UCSD-AML1 (cell line): ENCODE data around the gene APOC3.

Experiments used
- DNase-seq: peaks from one replicate; lab custom pipeline; 2025; ENCODE audit not compliant: unreplicated experiment; lab: John Stamatoyannopoulos, UW

The APOC3 gene

GRCh38 chr11:116804001-116804400 lies 25.7 kb upstream of the APOC3 start:
- no peak for DNase-seq

DNA sequence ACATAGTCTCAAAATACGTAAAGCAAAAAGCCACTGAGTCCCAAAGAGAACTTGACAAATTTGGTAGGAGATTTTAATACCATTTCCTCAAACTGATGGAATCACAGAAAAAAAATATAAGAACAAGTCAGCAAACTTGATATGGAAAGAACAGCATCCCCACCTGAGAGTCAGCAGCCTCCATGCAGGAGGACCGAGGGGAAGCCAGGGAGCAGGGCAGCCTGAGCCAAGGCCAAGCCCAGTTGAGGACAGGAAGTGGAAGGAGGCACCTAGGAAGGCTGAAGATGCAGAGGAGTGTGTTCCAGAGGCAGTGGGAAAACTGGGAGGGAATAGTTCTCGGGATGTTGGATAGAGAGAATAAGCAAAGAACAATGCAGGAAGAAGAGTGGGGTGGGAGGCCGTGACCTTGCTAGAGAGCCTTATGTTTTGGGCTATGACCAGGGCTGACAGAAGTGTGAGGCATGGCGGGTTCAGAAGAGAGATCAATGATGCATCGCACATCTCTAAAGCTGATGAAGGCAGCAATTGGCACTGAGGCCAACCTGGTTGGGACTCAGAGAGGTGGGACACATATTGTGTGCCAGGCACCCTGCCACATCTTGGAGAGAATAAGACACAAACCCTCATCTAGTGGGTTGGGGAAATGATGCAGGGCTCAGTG lies 22.0 kb upstream of the APOC3 start:
- no peak for DNase-seq

DNA sequence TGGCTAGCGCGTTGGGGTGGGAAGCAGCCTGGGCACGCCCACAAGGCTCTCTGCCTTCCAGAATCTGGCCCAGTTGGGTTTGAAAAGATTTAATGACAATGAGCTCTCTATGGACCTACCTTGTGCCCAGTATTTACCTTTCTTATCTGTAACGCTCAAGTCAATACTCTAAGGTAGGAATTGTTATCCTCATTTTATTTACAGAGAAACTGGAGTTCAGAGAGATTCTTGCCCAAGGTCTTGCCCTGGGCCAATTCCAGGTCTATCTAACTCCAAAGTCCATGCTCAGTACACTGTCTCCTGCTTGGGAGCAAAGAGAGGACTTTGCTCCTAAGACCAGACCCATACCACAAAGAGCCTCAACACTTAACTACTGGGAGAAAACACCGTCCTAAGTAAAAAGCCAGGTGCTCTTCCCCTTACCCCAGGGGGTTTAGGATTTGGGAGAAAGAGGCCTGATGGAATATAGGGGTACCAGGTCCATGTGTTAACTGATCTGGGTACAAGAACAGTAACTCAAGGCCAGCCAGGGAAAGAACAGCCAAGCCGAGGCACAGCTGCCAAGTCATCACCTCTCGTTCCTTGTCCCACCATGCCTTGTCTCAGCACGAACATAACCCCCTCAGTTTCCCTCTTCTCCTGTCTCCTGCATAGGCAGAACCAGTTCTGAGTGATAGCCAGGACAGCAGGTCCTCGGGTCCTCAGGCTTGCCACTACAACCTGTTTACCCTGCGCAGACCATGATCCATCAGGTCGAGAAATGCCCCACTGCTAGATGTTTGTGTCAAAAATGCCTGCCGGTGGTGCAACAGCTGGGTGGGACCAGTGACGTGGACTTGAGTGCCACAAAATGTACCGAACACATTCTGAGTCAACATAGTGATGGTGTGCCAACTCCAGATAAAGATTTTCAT lies 21.2 kb upstream of the APOC3 start:
- DNase-seq, result no peak

GRCh38 chr11:116811194-116811593 lies 18.5 kb upstream of the APOC3 start:
- no peak for DNase-seq

DNA sequence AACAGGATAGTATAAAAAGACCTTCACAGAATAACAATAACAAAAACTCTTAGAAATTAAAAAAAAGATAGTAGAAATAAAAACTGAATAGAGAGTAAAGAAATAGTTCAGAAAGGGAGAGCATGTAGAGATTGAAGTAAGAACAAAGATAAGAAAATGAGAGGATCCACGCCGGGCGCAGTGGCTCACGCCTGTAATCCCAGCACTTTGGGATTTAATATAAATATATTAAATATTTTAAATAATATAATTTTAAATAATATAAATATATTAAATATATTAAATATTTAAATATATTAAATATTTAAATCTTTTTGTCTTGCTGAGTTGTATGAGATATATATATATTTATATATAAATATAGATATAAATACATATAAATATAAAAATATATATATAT lies 17.6 kb upstream of the APOC3 start:
- DNase-seq, result no peak

- DNase-seq, result no peak
These were observed 16.5 kb upstream of the APOC3 start for GRCh38 chr11:116813170-116813569.

DNA sequence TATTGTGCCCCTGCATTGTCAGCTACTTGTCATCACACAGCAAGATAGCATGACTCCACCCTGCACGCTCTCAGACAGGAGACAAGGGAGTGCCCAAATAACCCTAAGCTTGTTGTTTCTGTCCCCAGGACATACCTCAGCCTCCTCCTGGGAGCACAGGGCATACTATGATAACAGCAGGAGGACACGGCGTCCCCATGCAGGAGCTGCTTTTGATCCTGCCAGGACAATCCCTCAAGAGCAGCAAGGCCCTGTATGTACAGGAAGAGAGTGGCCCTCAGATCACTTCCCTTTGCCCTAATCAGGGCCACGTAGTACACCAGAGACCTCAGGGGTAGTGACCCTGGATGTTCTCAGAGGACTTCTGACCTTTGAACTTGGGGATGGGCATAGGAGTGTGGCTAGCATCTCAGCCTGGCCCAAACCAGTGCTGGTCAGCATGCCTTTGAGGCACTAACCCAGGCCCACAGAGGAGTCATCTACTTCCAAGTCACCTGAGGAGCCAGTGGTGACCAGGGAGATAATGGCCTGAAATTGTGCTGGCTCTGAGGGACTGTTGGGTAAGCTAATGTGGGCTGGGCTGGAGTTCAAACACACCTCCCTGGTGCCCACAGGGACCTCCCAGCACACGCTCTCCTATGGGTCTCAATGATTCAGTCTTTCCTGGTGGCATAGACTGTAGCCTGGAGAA lies 15.8 kb upstream of the APOC3 start:
- DNase-seq, result no peak

DNA sequence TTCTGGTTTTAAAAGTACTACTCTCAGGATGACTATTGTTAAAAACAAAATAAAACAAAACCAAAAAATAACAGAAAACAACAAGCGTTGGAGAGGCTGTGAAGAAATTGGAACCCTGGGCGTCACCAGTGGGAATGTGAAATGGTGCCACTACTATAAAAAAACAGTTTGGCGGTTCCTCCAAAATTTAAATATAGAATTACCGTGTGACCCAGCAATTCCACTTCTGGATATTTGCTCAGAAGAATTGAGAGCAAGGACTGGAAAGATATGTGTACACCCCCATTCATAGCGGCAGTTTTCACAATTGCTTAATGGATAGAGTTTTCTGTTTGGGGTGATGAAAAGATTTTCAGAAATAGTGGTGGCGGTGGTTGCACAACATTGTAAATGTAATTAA lies 15.2 kb upstream of the APOC3 start:
- DNase-seq, result no peak

- no peak for DNase-seq
These were observed 10.7 kb upstream of the APOC3 start for GRCh38 chr11:116819049-116819448.

DNA sequence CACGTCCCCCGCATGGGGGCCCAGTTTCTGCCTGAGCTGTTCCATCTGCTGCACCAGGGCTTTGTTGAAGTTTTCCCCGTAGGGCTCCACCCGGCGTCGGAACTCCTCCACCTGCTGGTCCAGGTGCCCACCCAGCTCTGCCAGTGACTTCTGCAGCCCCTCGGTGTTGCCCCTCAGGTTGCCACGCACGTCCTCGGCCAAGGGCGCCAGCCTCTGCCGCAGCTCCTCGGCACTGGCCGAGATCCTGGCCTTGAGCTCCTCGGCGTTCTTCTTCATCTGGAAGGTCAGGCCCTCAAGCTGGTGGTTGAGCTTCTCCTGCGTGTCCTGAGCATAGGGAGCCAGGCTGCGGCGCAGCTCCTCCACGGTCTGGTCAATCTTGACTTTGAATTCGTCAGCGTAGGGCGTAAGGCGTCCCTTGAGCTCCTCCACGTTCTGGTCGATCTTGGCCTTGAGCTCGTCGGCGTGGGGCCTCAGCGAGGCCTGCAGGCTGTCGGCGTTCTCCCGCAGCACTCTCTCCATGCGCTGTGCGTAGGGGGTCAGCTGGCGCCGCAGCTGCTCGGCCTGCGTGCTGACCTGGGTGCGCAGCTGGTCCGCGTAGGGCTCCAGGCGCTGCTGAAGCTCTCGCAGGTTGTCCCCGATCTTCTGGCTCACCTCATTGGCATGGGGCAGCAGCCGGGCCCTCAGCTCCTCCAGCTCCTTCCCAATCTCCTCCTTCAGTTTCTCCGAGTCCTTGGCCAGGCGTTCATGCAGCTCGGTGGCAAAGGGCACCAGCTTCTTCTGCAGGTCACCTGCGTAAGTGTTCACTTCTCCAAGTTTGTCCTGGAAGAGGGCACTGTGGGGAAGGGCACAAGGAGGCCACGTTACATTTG lies 8.4 kb upstream of the APOC3 start:
- no peak for DNase-seq

GRCh38 chr11:116822575-116822974 lies 7.1 kb upstream of the APOC3 start:
- no peak for DNase-seq

GRCh38 chr11:116823031-116823843 lies 6.5 kb upstream of the APOC3 start, which contains the start of gene APOA4:
Gene APOA4, minus strand, starts transcription at chr11:116823304. Its CDS starts 113 bp downstream, at chr11:116823191.
- DNase-seq, result no peak

DNA sequence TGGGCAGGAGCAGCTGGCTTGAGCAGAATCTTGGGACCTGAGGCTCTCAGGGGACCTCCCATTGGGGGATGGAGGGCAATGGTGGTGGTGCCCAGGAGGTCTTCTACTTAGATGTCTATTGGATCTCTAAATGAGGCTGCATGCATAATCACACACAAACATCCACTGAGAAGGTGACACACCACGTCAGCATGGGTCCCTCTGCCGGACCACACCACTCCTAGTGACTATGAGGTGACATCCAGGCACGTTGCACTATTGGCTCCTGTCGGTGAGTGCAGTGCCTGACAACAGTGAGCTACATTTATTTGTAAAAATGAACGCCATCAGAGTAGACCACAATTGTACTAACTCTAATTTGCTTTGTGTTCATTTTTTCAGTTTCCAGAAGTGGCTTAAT lies 4.3 kb upstream of the APOC3 start:
- DNase-seq, result no peak

GRCh38 chr11:116825854-116826750 lies 3.6 kb upstream of the APOC3 start:
- no peak for DNase-seq

DNA sequence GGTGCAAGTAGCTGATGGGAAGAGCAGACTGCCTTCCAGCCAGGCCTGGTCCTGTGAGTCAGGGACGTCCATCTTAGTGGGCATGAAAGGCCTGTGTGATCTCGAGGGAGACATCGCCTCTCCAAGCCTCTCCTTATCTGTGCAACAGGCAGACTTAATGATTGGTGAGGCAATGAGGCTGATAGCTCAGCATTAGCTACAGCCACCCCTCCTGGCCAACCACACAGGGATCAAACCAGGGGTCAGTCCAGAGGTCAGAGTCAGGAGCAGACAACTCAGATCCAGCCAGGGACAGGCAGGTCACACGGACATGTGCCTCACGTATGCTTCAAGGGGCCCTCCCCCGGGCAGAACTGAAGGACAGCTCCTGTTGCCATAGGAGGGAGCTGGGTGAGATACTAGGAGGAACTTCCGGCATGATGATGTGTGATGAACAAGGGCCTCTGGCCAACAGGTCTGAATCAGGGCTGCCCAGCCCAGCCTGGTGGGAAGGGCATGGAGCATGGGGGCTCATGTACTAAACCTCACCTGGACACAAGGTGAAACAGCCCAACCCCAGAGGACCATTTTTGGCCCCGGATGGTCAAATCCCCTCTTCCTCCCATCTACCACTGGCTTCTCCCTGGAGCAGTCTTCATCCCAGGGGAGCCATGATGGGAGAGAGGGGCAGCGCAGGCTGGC lies 2.8 kb upstream of the APOC3 start:
- DNase-seq, result no peak

DNA sequence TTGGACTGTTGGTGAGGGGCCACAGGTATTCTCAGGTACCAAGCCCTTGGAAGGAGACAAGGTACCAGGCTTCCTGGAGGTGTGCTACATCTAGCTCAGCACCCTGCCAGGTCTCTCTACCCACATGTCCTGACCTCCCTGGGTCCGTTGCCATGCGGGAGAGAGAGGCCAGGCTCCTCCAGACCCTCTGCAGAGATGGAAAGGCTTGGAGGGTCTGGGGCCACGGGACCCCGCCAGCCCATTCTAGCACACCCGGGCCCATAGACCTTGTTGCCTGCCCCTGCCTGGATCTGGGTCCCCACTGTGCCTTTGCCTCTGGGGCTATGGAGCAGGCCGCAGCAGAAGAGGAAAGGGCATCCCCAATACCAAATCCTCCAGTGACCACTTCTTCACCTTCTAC lies 2.2 kb upstream of the APOC3 start:
- DNase-seq, result no peak

GRCh38 chr11:116828632-116829524 lies 829 bp upstream of the APOC3 start:
- no peak for DNase-seq
